ENCODE measurements around the gene RASAL2. TPM values are rescaled to one million over a fixed set of nuclear protein-coding genes. Genes with fewer than 3 reads are reported as not detected.
"Not testable (repeated sequence)": the region's sequence is repeated elsewhere in the genome, so short reads cannot be mapped to it uniquely, and the experiment has no call there.

Gene RASAL2
- total and polyA plus RNA-seq, 4 donors, result 1.9 to 37.3 (median 22.2) TPM

GRCh38 chr1:178307264-178307663 is 213.4 kb downstream of the RASAL2 start:
- no peaks in the 10 kb centered on the region for H3K27me3 ChIP-seq (ENCODE audit: control insufficient read depth in 1 of 2, insufficient read depth in 2 of 2, low read length in 1 of 2)
- peaks cover 0 to 2% of the 10 kb centered on the region in 2 donors for H3K4me1 ChIP-seq (ENCODE audit: control insufficient read depth in 1 of 2, insufficient read depth in 2 of 2, low read length in 2 of 2)
- intact Hi-C loops (cut with DNase I), result no loop called here
- ATAC-seq (ENCODE audit: low FRiP score), result no peak
- 79% methylated on average over 1 of the region's 1 CpG for WGBS, 2 donors
- H3K4me3 ChIP-seq (ENCODE audit: low read length in 2 of 2), result no peak overlapping the region
- no peaks in the 10 kb centered on the region for H3K36me3 ChIP-seq (ENCODE audit: control insufficient read depth in 1 of 2, insufficient read depth in 2 of 2, low read length in 1 of 2)
- H3K9me3 ChIP-seq (ENCODE audit: control insufficient read depth, low read length), result no peaks in the 10 kb centered on the region
- no peak overlapping the region for H3K27ac ChIP-seq (ENCODE audit: low read depth in 1 of 2, low read length in 2 of 2)
- DNase-seq, result no peak

- no peaks in the 10 kb centered on the region for H3K27me3 ChIP-seq (ENCODE audit: control insufficient read depth in 1 of 2, insufficient read depth in 2 of 2, low read length in 1 of 2)
- intact Hi-C loops (cut with DNase I), result no loop called here
- no peak for ATAC-seq (ENCODE audit: low FRiP score)
- peaks cover 0 to 2% of the 10 kb centered on the region in 2 donors for H3K4me1 ChIP-seq (ENCODE audit: control insufficient read depth in 1 of 2, insufficient read depth in 2 of 2, low read length in 2 of 2)
- H3K9me3 ChIP-seq (ENCODE audit: control insufficient read depth, low read length), result no peaks in the 10 kb centered on the region
- DNase-seq, result no peak
- H3K36me3 ChIP-seq (ENCODE audit: control insufficient read depth in 1 of 2, insufficient read depth in 2 of 2, low read length in 1 of 2), result no peaks in the 10 kb centered on the region
- no peak overlapping the region for H3K4me3 ChIP-seq (ENCODE audit: low read length in 2 of 2)
- no peak overlapping the region for H3K27ac ChIP-seq (ENCODE audit: low read depth in 1 of 2, low read length in 2 of 2)
Observed at GRCh38 chr1:178308438-178308837, 214.5 kb downstream of the RASAL2 start.

- 1 to 5% methylated on average over 1 of the region's 1 CpG for WGBS, 2 donors
- Histone ChIP-seq H3K9me3 (ENCODE audit: control insufficient read depth, low read length) (no peaks in the 10 kb centered on the region), H3K27ac (ENCODE audit: low read depth in 1 of 2, low read length in 2 of 2) (no peak overlapping the region), H3K36me3 (ENCODE audit: control insufficient read depth in 1 of 2, insufficient read depth in 2 of 2, low read length in 1 of 2) (no peaks in the 10 kb centered on the region), H3K4me1 (ENCODE audit: control insufficient read depth in 1 of 2, insufficient read depth in 2 of 2, low read length in 2 of 2) (peaks cover 0 to 2% of the 10 kb centered on the region in 2 donors), H3K4me3 (ENCODE audit: low read length in 2 of 2) (no peak overlapping the region), H3K27me3 (ENCODE audit: control insufficient read depth in 1 of 2, insufficient read depth in 2 of 2, low read length in 1 of 2) (no peaks in the 10 kb centered on the region)
- intact Hi-C loops (cut with DNase I), result loop anchor here (5.0 kb wide), 1 partner anchor 192 kb away; no protein-coding TSS in a partner anchor
- DNase-seq (no peak), ATAC-seq (ENCODE audit: low FRiP score) (peak; percentile 87)
Observed at GRCh38 chr1:178310685-178311105, 216.8 kb downstream of the RASAL2 start.

GRCh38 chr1:178311164-178311563 is 217.3 kb downstream of the RASAL2 start:
- ATAC-seq (ENCODE audit: low FRiP score), result no peak
- Histone ChIP-seq H3K4me3 (ENCODE audit: low read length in 2 of 2) (no peak overlapping the region), H3K27ac (ENCODE audit: low read depth in 1 of 2, low read length in 2 of 2) (no peak overlapping the region), H3K36me3 (ENCODE audit: control insufficient read depth in 1 of 2, insufficient read depth in 2 of 2, low read length in 1 of 2) (no peaks in the 10 kb centered on the region), H3K27me3 (ENCODE audit: control insufficient read depth in 1 of 2, insufficient read depth in 2 of 2, low read length in 1 of 2) (no peaks in the 10 kb centered on the region), H3K4me1 (ENCODE audit: control insufficient read depth in 1 of 2, insufficient read depth in 2 of 2, low read length in 2 of 2) (peaks cover 0 to 2% of the 10 kb centered on the region in 2 donors), H3K9me3 (ENCODE audit: control insufficient read depth, low read length) (no peaks in the 10 kb centered on the region)
- no peak for DNase-seq
- intact Hi-C loops (cut with DNase I), result loop anchor here (5.0 kb wide), 1 partner anchor 191 kb away; no protein-coding TSS in a partner anchor
- WGBS, 2 donors, result 28 to 31% methylated on average over 1 of the region's 1 CpG

GRCh38 chr1:178320280-178320982 is 226.5 kb downstream of the RASAL2 start:
- DNase-seq; ATAC-seq (ENCODE audit: low FRiP score); H3K4me1 ChIP-seq (ENCODE audit: control insufficient read depth in 1 of 2, insufficient read depth in 2 of 2, low read length in 2 of 2); H3K4me3 ChIP-seq (ENCODE audit: low read length in 2 of 2); H3K27me3 ChIP-seq (ENCODE audit: control insufficient read depth in 1 of 2, insufficient read depth in 2 of 2, low read length in 1 of 2); H3K36me3 ChIP-seq (ENCODE audit: control insufficient read depth in 1 of 2, insufficient read depth in 2 of 2, low read length in 1 of 2); H3K9me3 ChIP-seq (ENCODE audit: control insufficient read depth, low read length); intact Hi-C loops (cut with DNase I); H3K27ac ChIP-seq (ENCODE audit: low read depth in 1 of 2, low read length in 2 of 2): not testable (repeated sequence)
- WGBS, 2 donors, result 74 to 84% methylated on average over 21 to 29 of the region's 30 CpGs

GRCh38 chr1:178323067-178323466 is 229.2 kb downstream of the RASAL2 start:
- no peak for DNase-seq
- intact Hi-C loops (cut with DNase I), result no loop called here
- Histone ChIP-seq H3K36me3 (ENCODE audit: control insufficient read depth in 1 of 2, insufficient read depth in 2 of 2, low read length in 1 of 2) (no peaks in the 10 kb centered on the region), H3K4me1 (ENCODE audit: control insufficient read depth in 1 of 2, insufficient read depth in 2 of 2, low read length in 2 of 2) (no peaks in the 10 kb centered on the region), H3K27ac (ENCODE audit: low read depth in 1 of 2, low read length in 2 of 2) (no peak overlapping the region), H3K27me3 (ENCODE audit: control insufficient read depth in 1 of 2, insufficient read depth in 2 of 2, low read length in 1 of 2) (no peaks in the 10 kb centered on the region), H3K4me3 (ENCODE audit: low read length in 2 of 2) (no peak overlapping the region), H3K9me3 (ENCODE audit: control insufficient read depth, low read length) (no peaks in the 10 kb centered on the region)
- ATAC-seq (ENCODE audit: low FRiP score), result no peak
- WGBS, 2 donors, result 74 to 83% methylated on average over 1 of the region's 1 CpG

GRCh38 chr1:178324003-178324402 is 230.1 kb downstream of the RASAL2 start:
- H3K27ac ChIP-seq (ENCODE audit: low read depth in 1 of 2, low read length in 2 of 2), result no peak overlapping the region
- no peaks in the 10 kb centered on the region for H3K9me3 ChIP-seq (ENCODE audit: control insufficient read depth, low read length)
- DNase-seq (no peak), ATAC-seq (ENCODE audit: low FRiP score) (no peak)
- H3K27me3 ChIP-seq (ENCODE audit: control insufficient read depth in 1 of 2, insufficient read depth in 2 of 2, low read length in 1 of 2), result no peaks in the 10 kb centered on the region
- intact Hi-C loops (cut with DNase I), result no loop called here
- 88 to 93% methylated on average over 1 of the region's 1 CpG for WGBS, 2 donors
- no peaks in the 10 kb centered on the region for H3K36me3 ChIP-seq (ENCODE audit: control insufficient read depth in 1 of 2, insufficient read depth in 2 of 2, low read length in 1 of 2)
- no peak overlapping the region for H3K4me3 ChIP-seq (ENCODE audit: low read length in 2 of 2)
- no peaks in the 10 kb centered on the region for H3K4me1 ChIP-seq (ENCODE audit: control insufficient read depth in 1 of 2, insufficient read depth in 2 of 2, low read length in 2 of 2)

GRCh38 chr1:178328728-178329127 is 234.8 kb downstream of the RASAL2 start:
- ATAC-seq (ENCODE audit: low FRiP score) (no peak), DNase-seq (no peak)
- Histone ChIP-seq H3K4me3 (ENCODE audit: low read length in 2 of 2) (no peak overlapping the region), H3K27ac (ENCODE audit: low read depth in 1 of 2, low read length in 2 of 2) (no peak overlapping the region), H3K4me1 (ENCODE audit: control insufficient read depth in 1 of 2, insufficient read depth in 2 of 2, low read length in 2 of 2) (no peaks in the 10 kb centered on the region), H3K9me3 (ENCODE audit: control insufficient read depth, low read length) (no peaks in the 10 kb centered on the region), H3K27me3 (ENCODE audit: control insufficient read depth in 1 of 2, insufficient read depth in 2 of 2, low read length in 1 of 2) (no peaks in the 10 kb centered on the region), H3K36me3 (ENCODE audit: control insufficient read depth in 1 of 2, insufficient read depth in 2 of 2, low read length in 1 of 2) (no peaks in the 10 kb centered on the region)
- 97 to 98% methylated on average over 3 of the region's 3 CpGs for WGBS, 2 donors
- intact Hi-C loops (cut with DNase I), result no loop called here

GRCh38 chr1:178330153-178330552 is 236.2 kb downstream of the RASAL2 start:
- Histone ChIP-seq H3K27ac (ENCODE audit: low read depth in 1 of 2, low read length in 2 of 2) (no peak overlapping the region), H3K4me1 (ENCODE audit: control insufficient read depth in 1 of 2, insufficient read depth in 2 of 2, low read length in 2 of 2) (no peaks in the 10 kb centered on the region), H3K9me3 (ENCODE audit: control insufficient read depth, low read length) (no peaks in the 10 kb centered on the region), H3K4me3 (ENCODE audit: low read length in 2 of 2) (no peak overlapping the region), H3K36me3 (ENCODE audit: control insufficient read depth in 1 of 2, insufficient read depth in 2 of 2, low read length in 1 of 2) (no peaks in the 10 kb centered on the region), H3K27me3 (ENCODE audit: control insufficient read depth in 1 of 2, insufficient read depth in 2 of 2, low read length in 1 of 2) (no peaks in the 10 kb centered on the region)
- no peak for DNase-seq
- WGBS, 2 donors, result 76 to 81% methylated on average over 1 of the region's 1 CpG
- ATAC-seq (ENCODE audit: low FRiP score), result no peak
- intact Hi-C loops (cut with DNase I), result no loop called here
